SK-N-SH (cell line): ENCODE results near the gene DPYSL4.

Experiments used
- CHD2 ChIP-seq: fragments of 150-350 bp; IDR thresholded peaks from 2 replicates; pipeline ENCODE4 v1.6.1; 2018; ENCODE audit warnings: low read length; ENCODE audit not compliant: partially characterized antibody
- SIN3A ChIP-seq: IDR thresholded peaks from 2 replicates; pipeline ENCODE4 v1.6.1; 2012; ENCODE audit warnings: low read depth, mild to moderate bottlenecking, low read length, moderate library complexity, borderline replicate concordance
- TF ChIP-seq, protein P1 (sequence below): IDR thresholded peaks from 2 replicates; pipeline ENCODE4 v1.4.0; 2012; ENCODE audit warnings: low read depth
- TF ChIP-seq, protein P2 (sequence below): fragments of 200-600 bp; sonication (generic); IDR thresholded peaks from 2 replicates; pipeline ENCODE4 v1.6.1; 2017; ENCODE audit warnings: antibody characterized with exemption, mild to moderate bottlenecking, moderate library complexity

GRCh38 chr10:132192991-132193665 is 6.4 kb downstream of the DPYSL4 start:
- TF ChIP-seq SIN3A (no peak), CHD2 (no peak)
- TF ChIP-seq, protein P1, sequence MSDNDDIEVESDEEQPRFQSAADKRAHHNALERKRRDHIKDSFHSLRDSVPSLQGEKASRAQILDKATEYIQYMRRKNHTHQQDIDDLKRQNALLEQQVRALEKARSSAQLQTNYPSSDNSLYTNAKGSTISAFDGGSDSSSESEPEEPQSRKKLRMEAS, result no peak
- TF ChIP-seq, protein P2, sequence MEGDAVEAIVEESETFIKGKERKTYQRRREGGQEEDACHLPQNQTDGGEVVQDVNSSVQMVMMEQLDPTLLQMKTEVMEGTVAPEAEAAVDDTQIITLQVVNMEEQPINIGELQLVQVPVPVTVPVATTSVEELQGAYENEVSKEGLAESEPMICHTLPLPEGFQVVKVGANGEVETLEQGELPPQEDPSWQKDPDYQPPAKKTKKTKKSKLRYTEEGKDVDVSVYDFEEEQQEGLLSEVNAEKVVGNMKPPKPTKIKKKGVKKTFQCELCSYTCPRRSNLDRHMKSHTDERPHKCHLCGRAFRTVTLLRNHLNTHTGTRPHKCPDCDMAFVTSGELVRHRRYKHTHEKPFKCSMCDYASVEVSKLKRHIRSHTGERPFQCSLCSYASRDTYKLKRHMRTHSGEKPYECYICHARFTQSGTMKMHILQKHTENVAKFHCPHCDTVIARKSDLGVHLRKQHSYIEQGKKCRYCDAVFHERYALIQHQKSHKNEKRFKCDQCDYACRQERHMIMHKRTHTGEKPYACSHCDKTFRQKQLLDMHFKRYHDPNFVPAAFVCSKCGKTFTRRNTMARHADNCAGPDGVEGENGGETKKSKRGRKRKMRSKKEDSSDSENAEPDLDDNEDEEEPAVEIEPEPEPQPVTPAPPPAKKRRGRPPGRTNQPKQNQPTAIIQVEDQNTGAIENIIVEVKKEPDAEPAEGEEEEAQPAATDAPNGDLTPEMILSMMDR, result no peak
